Astrocyte (in vitro differentiated cells and primary cell): ENCODE results near the gene KNSTRN.

Source experiments
- CTCF ChIP-seq: IDR thresholded peaks from 2 replicates; pipeline ENCODE4 v1.5.1; 2011; ENCODE audit warnings: low read depth, mild to moderate bottlenecking, inconsistent platforms, low read length, moderate library complexity; ENCODE audit not compliant: insufficient read depth
- EZH2 ChIP-seq: IDR thresholded peaks from 2 replicates; pipeline ENCODE4 v1.6.1; 2012; ENCODE audit warnings: mild to moderate bottlenecking, low read length, inconsistent platforms; ENCODE audit not compliant: insufficient read depth

GRCh38 chr15:40438712-40439111 lies 56.2 kb downstream of the KNSTRN start:
- TF ChIP-seq CTCF (no peak), EZH2 (no peak)
